ENCODE measurements around the gene BCAS1. TPM values are rescaled to one million over a fixed set of nuclear protein-coding genes. Genes with fewer than 3 reads are reported as not detected.

The BCAS1 gene
- total RNA-seq, 1 donor from 2014 or later: not detected

DNA sequence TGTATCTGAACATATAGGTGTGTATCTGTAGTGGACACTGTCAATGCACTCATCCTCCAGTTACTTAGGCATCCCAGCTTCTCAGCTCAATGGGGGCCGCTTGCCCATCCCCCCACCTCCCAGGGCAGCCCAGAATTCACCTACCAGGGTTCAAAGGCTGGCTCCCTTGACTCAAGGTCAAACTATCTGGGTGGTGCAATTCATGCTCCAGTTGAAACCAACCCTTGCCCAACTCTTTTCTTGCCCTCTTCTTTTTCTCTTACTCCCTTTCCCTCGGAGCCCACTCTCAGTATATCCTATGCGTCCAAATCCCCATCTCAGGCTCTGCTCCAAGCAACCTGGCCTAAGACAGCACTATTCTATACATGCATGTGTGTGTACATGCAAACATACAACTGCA is 127.4 kb downstream of the BCAS1 start:
- no peaks in the 10 kb centered on the region for H3K27me3 Mint-ChIP-seq (ENCODE audit: low read depth)
- H3K4me3 Mint-ChIP-seq: no peak overlapping the region
- no peaks in the 10 kb centered on the region for H3K9me3 Mint-ChIP-seq
- H3K27ac Mint-ChIP-seq (ENCODE audit: unreplicated experiment): no peak overlapping the region
- peaks cover 44% of the 10 kb centered on the region for H3K4me1 Mint-ChIP-seq
- H3K36me3 Mint-ChIP-seq (ENCODE audit: low read depth): no peaks in the 10 kb centered on the region
- no peak for TF ChIP-seq CTCF (conservative IDR thresholded peaks at IDR 0.05)
- no peak for DNase-seq (ENCODE audit: low read depth, low spot score)

- Mint-ChIP-seq H3K9me3 (no peaks in the 10 kb centered on the region), H3K27ac (ENCODE audit: unreplicated experiment) (peak overlapping the region; percentile 79), H3K36me3 (ENCODE audit: low read depth) (no peaks in the 10 kb centered on the region), H3K4me1 (peaks cover 44% of the 10 kb centered on the region), H3K4me3 (peak overlapping the region; percentile 20), H3K27me3 (ENCODE audit: low read depth) (no peaks in the 10 kb centered on the region)
- no peak for TF ChIP-seq CTCF (conservative IDR thresholded peaks at IDR 0.05)
- no peak for DNase-seq (ENCODE audit: low read depth, low spot score)
These were observed 128.0 kb downstream of the BCAS1 start for GRCh38 chr20:53942472-53942816.

- peaks cover 44% of the 10 kb centered on the region for H3K4me1 Mint-ChIP-seq
- no peak for TF ChIP-seq CTCF (conservative IDR thresholded peaks at IDR 0.05)
- H3K4me3 Mint-ChIP-seq: peak overlapping the region; percentile 62
- H3K9me3 Mint-ChIP-seq: no peaks in the 10 kb centered on the region
- peak overlapping the region; percentile 79 for H3K27ac Mint-ChIP-seq (ENCODE audit: unreplicated experiment)
- H3K36me3 Mint-ChIP-seq (ENCODE audit: low read depth): no peaks in the 10 kb centered on the region
- DNase-seq (ENCODE audit: low read depth, low spot score): no peak
- no peaks in the 10 kb centered on the region for H3K27me3 Mint-ChIP-seq (ENCODE audit: low read depth)
These were observed 128.5 kb downstream of the BCAS1 start for GRCh38 chr20:53941680-53942471.

DNA sequence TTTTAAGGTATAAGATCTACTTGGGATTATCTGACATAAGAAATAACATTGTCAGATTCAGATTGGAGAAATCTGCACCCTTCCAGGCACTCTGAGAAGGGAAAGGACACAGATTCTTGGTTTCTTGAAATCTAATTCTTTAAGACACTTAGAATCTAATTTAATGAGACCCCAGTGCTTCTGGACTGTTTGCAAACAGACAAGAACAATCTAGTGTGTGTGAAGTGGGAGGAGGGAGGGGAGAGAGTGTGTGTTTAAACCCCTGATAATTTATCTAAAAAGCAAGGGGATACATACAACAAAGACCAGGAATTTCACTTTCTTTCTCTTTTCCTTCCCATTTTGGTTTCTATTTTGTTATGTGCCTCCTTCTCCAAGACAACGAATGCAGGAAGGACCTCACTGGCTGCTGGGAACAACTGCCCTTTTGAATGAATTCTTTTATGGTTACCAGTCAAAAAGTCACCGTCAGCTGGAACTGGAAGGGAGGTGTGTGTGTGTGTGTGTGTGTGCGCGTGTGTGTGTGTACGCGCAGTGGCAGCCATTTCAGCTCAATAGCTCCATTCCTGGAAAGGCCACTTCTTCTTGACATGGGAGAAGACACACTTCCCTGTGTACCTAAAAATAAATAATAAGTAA is 129.4 kb downstream of the BCAS1 start:
- no peak for TF ChIP-seq CTCF (conservative IDR thresholded peaks at IDR 0.05)
- no peaks in the 10 kb centered on the region for H3K9me3 Mint-ChIP-seq
- peak overlapping the region; percentile 88 for H3K27ac Mint-ChIP-seq (ENCODE audit: unreplicated experiment)
- H3K36me3 Mint-ChIP-seq (ENCODE audit: low read depth): no peaks in the 10 kb centered on the region
- DNase-seq (ENCODE audit: low read depth, low spot score): peak; percentile 45
- peaks cover 44% of the 10 kb centered on the region for H3K4me1 Mint-ChIP-seq
- no peaks in the 10 kb centered on the region for H3K27me3 Mint-ChIP-seq (ENCODE audit: low read depth)
- peak overlapping the region; percentile 85 for H3K4me3 Mint-ChIP-seq

GRCh38 chr20:53940360-53940702 is 130.1 kb downstream of the BCAS1 start:
- no peak for TF ChIP-seq CTCF (conservative IDR thresholded peaks at IDR 0.05)
- peak overlapping the region; percentile 76 for H3K27ac Mint-ChIP-seq (ENCODE audit: unreplicated experiment)
- no peaks in the 10 kb centered on the region for H3K27me3 Mint-ChIP-seq (ENCODE audit: low read depth)
- no peak for DNase-seq (ENCODE audit: low read depth, low spot score)
- no peaks in the 10 kb centered on the region for H3K36me3 Mint-ChIP-seq (ENCODE audit: low read depth)
- peaks cover 48% of the 10 kb centered on the region for H3K4me1 Mint-ChIP-seq
- no peaks in the 10 kb centered on the region for H3K9me3 Mint-ChIP-seq
- peak overlapping the region; percentile 85 for H3K4me3 Mint-ChIP-seq
